Glutamatergic neuron (in vitro differentiated cells): ENCODE results near the gene B4GALT1. TPM values are rescaled to one million over a fixed set of nuclear protein-coding genes. Genes with fewer than 3 reads are reported as not detected.

Source experiments
- DNase-seq: peaks from one replicate; pipeline ENCODE4 v3.0.0; 2022
- H3K27ac Mint-ChIP-seq: one replicate; pipeline ENCODE4 v1.8.0; 2020; ENCODE audit warnings: mild to moderate bottlenecking, mixed read lengths, inconsistent platforms; ENCODE audit not compliant: unreplicated experiment
- H3K27me3 Mint-ChIP-seq: one replicate; pipeline ENCODE4 v1.8.0; 2020; ENCODE audit warnings: mild to moderate bottlenecking, moderate library complexity, mixed read lengths, inconsistent platforms; ENCODE audit not compliant: unreplicated experiment
- H3K36me3 Mint-ChIP-seq: one replicate; pipeline ENCODE4 v1.8.0; 2020; ENCODE audit warnings: mild to moderate bottlenecking, mixed read lengths, inconsistent platforms; ENCODE audit not compliant: unreplicated experiment
- H3K4me1 Mint-ChIP-seq: one replicate; pipeline ENCODE4 v1.8.0; 2020; ENCODE audit warnings: mild to moderate bottlenecking, low read depth, mixed read lengths, inconsistent platforms; ENCODE audit not compliant: unreplicated experiment
- H3K4me3 Mint-ChIP-seq: one replicate; pipeline ENCODE4 v1.8.0; 2020; ENCODE audit warnings: mild to moderate bottlenecking, mixed read lengths, inconsistent platforms; ENCODE audit not compliant: unreplicated experiment
- H3K9me3 Mint-ChIP-seq: one replicate; pipeline ENCODE4 v1.8.0; 2020; ENCODE audit warnings: mild to moderate bottlenecking, moderate library complexity, mixed read lengths, inconsistent platforms; ENCODE audit not compliant: unreplicated experiment
- total RNA-seq: library from RNA; stranded (reverse); fragmentation: NEBNext Ultra II Directional; extraction: Animal tissue kit (Norgen Biotek cat#: 25700); gene quantifications from one replicate; pipeline ENCODE4 v1.2.1, GENCODE V29; 2021; ENCODE audit not compliant: unreplicated experiment
- TF ChIP-seq, protein P1 (sequence below): fragments of 200-600 bp; sonication (generic); IDR thresholded peaks from one replicate; pipeline ENCODE4 v1.5.0; 2021; ENCODE audit not compliant: partially characterized antibody, unreplicated experiment

B4GALT1 gene
- total RNA-seq, 1 donor from 2014 or later, result 5.4 TPM

DNA sequence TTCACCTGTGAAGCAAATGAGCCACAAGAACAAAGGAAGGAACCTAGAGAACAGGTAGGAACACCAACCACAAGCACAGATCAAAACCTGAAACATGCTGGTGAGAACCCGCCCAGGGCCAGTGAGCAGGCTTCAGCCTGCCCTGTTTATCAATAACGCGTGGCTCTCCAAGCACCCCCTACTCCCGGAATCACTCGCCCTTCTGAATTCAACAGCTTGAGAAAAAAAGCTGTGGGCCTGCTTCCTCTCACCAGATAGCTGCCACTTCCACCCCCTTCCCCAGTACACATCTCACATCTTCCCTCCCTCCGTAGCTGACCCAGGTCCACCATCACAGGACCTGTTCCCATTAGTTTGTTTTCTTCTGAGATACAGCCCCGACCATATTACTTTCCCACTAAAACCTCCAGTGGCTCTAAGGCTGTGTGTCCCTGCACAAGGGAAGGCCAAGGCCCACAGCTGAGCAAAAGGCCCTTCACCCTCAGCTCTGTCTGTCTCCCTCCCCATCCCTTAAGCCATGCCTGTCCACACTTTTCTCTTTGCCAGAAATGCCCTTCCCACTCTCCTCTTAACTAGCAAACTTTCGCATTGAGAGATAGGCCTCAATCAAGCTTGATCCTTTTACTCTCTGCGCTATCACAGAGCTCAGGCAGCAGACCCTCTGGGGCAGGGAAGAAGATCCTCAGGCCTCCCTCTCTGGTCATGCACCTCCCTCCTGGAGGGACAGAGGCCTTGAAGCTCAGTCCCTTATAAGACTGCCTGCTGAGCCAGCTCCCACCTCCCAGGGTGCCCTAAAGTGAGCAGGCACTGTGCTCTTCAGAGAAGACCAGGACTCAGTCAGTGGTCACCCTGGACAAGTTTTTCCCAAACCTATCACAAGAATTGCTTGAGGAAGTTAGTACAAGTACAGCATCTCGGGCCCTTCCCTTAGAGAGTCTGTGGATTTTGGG, 30.1 kb downstream of the B4GALT1 start:
- H3K9me3 Mint-ChIP-seq, result peaks cover 5% of the 10 kb centered on the region
- H3K36me3 Mint-ChIP-seq, result no peaks in the 10 kb centered on the region
- H3K27me3 Mint-ChIP-seq, result peaks cover 10% of the 10 kb centered on the region
- no peak overlapping the region for H3K4me3 Mint-ChIP-seq
- no peak overlapping the region for H3K27ac Mint-ChIP-seq
- H3K4me1 Mint-ChIP-seq, result peaks cover 9% of the 10 kb centered on the region
- TF ChIP-seq, protein P1, sequence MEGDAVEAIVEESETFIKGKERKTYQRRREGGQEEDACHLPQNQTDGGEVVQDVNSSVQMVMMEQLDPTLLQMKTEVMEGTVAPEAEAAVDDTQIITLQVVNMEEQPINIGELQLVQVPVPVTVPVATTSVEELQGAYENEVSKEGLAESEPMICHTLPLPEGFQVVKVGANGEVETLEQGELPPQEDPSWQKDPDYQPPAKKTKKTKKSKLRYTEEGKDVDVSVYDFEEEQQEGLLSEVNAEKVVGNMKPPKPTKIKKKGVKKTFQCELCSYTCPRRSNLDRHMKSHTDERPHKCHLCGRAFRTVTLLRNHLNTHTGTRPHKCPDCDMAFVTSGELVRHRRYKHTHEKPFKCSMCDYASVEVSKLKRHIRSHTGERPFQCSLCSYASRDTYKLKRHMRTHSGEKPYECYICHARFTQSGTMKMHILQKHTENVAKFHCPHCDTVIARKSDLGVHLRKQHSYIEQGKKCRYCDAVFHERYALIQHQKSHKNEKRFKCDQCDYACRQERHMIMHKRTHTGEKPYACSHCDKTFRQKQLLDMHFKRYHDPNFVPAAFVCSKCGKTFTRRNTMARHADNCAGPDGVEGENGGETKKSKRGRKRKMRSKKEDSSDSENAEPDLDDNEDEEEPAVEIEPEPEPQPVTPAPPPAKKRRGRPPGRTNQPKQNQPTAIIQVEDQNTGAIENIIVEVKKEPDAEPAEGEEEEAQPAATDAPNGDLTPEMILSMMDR, result no peak
- no peak for DNase-seq

DNA sequence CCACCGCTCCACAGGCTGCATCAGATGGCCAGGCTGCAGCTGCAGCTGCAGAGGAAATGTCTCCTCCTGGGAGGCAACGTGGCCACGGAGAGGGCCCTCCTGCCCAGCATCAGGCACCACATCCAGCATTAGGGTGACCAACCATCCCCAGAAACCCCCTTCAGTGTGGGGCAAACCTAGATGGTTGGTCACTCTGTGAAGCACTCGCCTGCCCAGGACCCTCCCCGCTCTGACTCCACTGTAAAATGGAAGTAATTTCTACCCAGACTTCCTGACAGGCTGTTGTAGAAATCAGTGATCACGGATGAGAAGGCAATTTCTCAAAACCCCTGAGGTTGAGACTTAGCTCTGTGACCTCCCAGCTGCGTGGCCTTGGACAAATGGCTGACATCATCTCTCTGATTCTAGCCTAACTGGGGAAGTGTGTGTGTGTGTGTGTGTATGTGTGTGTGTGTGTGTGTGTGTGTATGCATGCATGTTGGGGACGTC, 31.6 kb downstream of the B4GALT1 start:
- Mint-ChIP-seq H3K4me1 (peaks cover 5% of the 10 kb centered on the region), H3K27ac (no peak overlapping the region), H3K9me3 (peaks cover 5% of the 10 kb centered on the region), H3K36me3 (no peaks in the 10 kb centered on the region), H3K4me3 (no peak overlapping the region), H3K27me3 (peaks cover 6% of the 10 kb centered on the region)
- TF ChIP-seq, protein P1, result no peak
- no peak for DNase-seq

DNA sequence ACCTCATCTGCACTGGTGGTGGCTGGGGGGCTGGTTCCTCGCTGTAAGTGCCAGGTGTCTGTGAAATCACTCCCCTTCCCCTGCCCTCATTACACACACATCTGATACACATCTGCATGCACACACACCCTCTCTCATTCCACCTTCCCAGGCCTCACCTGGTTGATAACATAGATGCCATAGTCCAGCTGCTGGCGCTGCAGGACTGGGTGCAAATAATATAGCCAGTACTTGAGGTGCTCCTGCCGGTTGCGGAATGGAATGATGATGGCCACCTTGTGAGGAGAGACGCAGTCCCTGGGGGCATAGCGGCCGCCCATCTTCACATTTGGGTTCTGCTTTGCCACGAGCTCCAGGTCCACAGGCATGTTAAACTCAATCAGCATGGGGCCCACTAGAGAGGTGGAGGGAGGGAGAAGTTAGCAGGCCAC, 32.1 kb downstream of the B4GALT1 start:
- Mint-ChIP-seq H3K4me3 (no peak overlapping the region), H3K27me3 (peaks cover 6% of the 10 kb centered on the region), H3K36me3 (no peaks in the 10 kb centered on the region), H3K9me3 (peaks cover 5% of the 10 kb centered on the region), H3K27ac (no peak overlapping the region), H3K4me1 (peaks cover 3% of the 10 kb centered on the region)
- TF ChIP-seq, protein P1, result no peak
- DNase-seq, result no peak

DNA sequence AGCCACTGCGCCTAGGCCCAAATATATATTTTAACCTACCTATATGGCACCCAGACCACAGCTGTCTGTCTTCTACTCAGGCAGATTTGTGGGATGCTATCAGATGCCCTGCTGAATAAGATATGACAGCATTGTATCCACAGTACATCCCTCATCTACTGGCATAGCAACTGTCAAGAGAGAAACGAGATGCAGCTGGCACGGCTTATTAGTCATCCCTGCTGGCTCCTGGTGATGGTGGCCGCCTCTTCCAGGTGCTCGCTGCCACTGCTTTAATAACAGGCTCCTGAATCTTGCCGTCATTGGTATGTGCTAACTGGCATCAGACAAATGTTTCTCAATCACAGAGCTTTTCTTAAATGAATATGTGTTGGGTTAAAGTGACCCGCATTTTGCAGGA, 34.0 kb downstream of the B4GALT1 start:
- TF ChIP-seq, protein P1, result no peak
- H3K4me1 Mint-ChIP-seq, result peaks cover 5% of the 10 kb centered on the region
- no peak overlapping the region for H3K27ac Mint-ChIP-seq
- peaks cover 6% of the 10 kb centered on the region for H3K36me3 Mint-ChIP-seq
- peaks cover 8% of the 10 kb centered on the region for H3K9me3 Mint-ChIP-seq
- H3K27me3 Mint-ChIP-seq, result peaks cover 5% of the 10 kb centered on the region
- DNase-seq, result no peak
- no peak overlapping the region for H3K4me3 Mint-ChIP-seq
